Right ventricle myocardium inferior (tissue), 1 donor: ENCODE data around the gene CHST4. TPM values are rescaled to one million over a fixed set of nuclear protein-coding genes. Genes with fewer than 3 reads are reported as not detected.
"Not testable (repeated sequence)": the region's sequence is repeated elsewhere in the genome, so short reads cannot be mapped to it uniquely, and the experiment has no call there.

Experiments
- ATAC-seq: fragments of 200-7000 bp; cut with Tn5 transposase; one replicate; pipeline ENCODE4 v1.9.1; 2020; ENCODE audit warnings: mild to moderate bottlenecking, moderate library complexity
- DNase-seq: peaks from one replicate; pipeline ENCODE4 v3.0.0; 2021; ENCODE audit errors: missing footprints
- intact Hi-C: fragments of 100-400 bp; cut with DNase I; formaldehyde crosslinking; loops from one replicate; pipeline ENCODE4 v1.11.0; 2022
- long read RNA-seq: library from polyadenylated mRNA; unstranded; transcript quantifications from one replicate; pipeline ENCODE4 v2.0.0, GENCODE V29; 2021
- total RNA-seq: library from RNA; stranded (reverse); fragmentation: NEBNext Ultra II Directional; extraction: Animal tissue kit (Norgen Biotek cat#: 25700); gene quantifications from one replicate; pipeline ENCODE4 v1.2.1, GENCODE V29; 2021
- donor health status: DM: no; HTN: yes; CAD: no; lungs with severe emphysema.

CHST4 gene
- total RNA-seq = not detected
- long read RNA-seq = 0 reads

- DNase-seq (no peak), ATAC-seq (no peak)
- intact Hi-C loops = no loop called here
These were observed at the start of gene CHST4 for GRCh38 chr16:71526111-71526631. TSS of gene CHST4 (plus strand) at chr16:71526426. CDS start at chr16:71536678, 10,252 bp downstream.

- no peak for ATAC-seq
- DNase-seq = no peak
- intact Hi-C loops = no loop called here
These were observed 49.6 kb upstream of the CHST4 start for GRCh38 chr16:71476457-71477124.

- ATAC-seq (no peak), DNase-seq (no peak)
- intact Hi-C loops = no loop called here
These were observed 46.8 kb upstream of the CHST4 start for GRCh38 chr16:71479420-71479819.

DNA sequence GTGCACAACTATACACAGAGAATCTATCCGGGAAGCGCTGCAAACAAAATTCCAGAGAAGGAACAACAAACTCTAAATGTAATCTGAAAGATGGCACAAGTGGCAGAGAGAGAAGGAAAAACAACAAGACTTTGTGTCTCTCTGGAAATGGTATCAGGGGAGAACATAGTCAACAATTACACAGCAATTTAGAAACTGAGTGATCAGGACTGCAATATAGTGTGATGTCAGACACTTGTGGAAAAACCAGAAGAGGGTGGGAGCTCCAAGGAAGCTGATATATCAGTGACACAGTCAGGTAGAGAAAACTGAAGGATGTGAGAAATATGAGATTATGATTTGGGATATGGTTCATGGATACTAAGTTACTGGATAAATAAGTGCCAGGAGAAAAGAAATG, 45.3 kb upstream of the CHST4 start:
- DNase-seq (no peak), ATAC-seq (no peak)
- intact Hi-C loops = loop anchor here (10.0 kb wide), 1 partner anchor 196 kb away; the partner anchor contains the start of gene CMTR2

GRCh38 chr16:71482569-71482968, 43.7 kb upstream of the CHST4 start:
- DNase-seq (no peak), ATAC-seq (no peak)
- intact Hi-C loops = loop anchor here (10.0 kb wide), 1 partner anchor 198 kb away; the partner anchor contains the start of gene CMTR2

DNA sequence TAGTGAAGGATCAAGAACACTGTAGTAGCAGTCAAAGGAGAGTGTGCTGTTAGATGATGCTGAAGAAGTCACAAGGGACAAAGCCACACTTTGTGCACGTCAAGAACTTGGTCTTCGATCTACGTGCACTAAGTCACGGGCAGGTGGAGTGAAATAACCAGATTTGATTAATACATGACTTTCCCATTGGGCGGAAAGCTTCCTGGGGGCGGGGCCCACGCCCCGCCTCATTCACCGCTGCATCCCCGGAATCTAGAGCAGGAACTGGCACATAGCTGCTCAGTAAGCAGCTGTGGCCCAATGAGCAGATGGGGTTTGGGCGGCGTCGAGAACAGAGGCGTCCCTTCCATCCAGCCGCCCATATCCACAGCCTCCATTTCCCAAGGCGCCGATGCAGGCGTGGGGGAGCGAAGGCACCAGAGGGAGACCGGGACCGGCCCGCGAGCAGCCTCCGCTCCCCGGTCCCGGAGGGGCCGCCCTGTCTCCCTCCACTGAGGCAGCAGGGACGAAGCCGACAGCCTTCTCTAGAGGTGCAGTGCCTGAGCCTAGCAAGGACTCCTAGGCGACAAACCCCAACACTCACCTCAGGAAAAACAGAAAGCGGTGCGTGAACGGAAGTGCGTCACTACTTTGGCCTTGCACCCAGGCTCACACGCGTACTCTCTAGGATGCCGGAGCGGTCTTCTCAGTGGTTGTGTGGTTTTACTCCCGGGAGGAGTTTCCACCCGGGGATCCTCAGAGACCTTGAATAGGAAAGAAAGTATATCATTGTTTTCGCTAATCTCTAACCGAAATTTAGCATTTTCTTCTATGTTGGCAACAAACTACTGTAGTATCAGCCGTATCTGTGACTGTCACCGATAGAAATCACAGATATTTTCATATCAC, 42.0 kb upstream of the CHST4 start:
- peak; percentile 91 for DNase-seq
- intact Hi-C loops = loop anchor here (1.0 to 10.0 kb wide), 2 partner anchors 22 to 199 kb away; partner anchors contain the start of genes CMTR2 and ZNF23
- peak; percentile 96 for ATAC-seq

DNA sequence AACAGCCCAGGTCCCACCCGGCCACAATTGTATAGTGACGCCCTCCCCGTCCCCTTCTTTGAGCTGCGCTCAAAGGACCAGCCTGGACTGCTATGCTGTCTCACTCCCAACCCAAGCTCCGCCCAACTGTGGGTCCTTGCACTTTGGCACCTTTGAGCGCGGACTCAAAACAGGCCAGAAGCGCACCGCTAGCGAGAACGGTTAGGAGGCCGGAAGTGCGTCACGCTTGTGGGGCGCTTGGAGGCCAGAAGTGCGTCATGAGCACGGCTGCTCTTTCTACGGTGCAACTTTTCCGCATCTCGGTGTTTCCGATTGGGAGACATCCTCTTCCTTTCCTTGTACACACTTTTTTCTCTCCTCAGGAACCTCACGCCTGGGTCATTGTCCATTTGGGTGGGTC, 37.1 kb upstream of the CHST4 start, which contains the start of gene ZNF19:
Gene ZNF19, minus strand, starts transcription at position 203 of the 400 bp plus-strand sequence. CDS start 7,210 bp downstream, outside the sequence.
- DNase-seq (no peak), ATAC-seq (no peak)
- intact Hi-C loops = loop anchor here (10.0 kb wide), 1 partner anchor 204 kb away; the partner anchor contains the start of gene CMTR2

DNA sequence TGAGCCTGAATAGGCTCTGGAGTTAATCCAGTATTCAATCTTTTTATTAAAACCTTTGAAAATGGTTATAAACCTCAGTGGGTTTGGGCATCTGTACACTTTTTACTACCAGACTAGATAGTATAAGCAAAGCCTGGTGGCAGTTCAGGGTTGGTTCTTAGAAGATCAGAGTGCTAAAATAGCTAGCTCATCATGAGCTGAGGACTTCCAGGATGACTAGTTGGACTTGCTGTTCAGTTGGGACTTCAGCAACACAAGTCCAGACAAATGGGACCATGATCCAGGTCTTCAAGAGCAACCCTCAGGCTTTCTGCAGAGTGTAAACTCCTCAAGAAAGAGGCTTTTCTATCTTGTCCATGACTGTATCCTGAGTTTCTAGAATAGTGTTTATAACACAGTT, 35.9 kb upstream of the CHST4 start:
- intact Hi-C loops = no loop called here
- no peak for ATAC-seq
- DNase-seq = no peak

- ATAC-seq (no peak), DNase-seq (no peak)
- intact Hi-C loops = no loop called here
These were observed 35.2 kb upstream of the CHST4 start for GRCh38 chr16:71491054-71491453.

GRCh38 chr16:71492786-71493185, 33.4 kb upstream of the CHST4 start:
- DNase-seq = no peak
- intact Hi-C loops = no loop called here

GRCh38 chr16:71493213-71493612, 33.0 kb upstream of the CHST4 start:
- ATAC-seq (no peak), DNase-seq (no peak)
- intact Hi-C loops = no loop called here

More at GRCh38 chr16:71492786-71493185, 33.4 kb upstream of the CHST4 start:
- ATAC-seq = no peak

DNA sequence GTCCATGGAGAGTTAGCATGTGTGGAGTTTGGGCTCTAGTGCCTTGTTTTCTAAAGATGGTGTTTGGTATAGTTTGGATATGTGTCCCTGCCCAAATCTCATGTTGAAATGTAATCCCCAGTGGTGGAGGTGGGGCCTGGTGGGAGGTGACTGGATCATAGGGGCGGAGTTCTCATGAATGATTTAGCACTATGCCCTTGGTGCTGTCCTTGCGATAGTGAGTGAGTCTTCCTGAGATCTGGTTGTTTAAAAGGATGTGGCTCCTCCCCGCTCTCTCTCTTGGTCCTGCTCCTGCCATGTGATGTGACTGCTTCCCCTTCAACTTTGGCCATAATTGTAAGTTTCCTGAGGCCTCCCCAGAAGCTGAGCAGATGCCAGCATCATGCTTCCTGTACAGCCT, 28.2 kb upstream of the CHST4 start:
- ATAC-seq (no peak), DNase-seq (no peak)
- intact Hi-C loops = no loop called here

GRCh38 chr16:71499775-71500364, 26.4 kb upstream of the CHST4 start:
- ATAC-seq (peak; percentile 42), DNase-seq (no peak)
- intact Hi-C loops = loop anchor here (1.0 kb wide), 1 partner anchor 87 kb away; no protein-coding TSS in a partner anchor

- intact Hi-C loops = no loop called here
- DNase-seq (no peak), ATAC-seq (no peak)
These were observed 25.3 kb upstream of the CHST4 start for GRCh38 chr16:71500964-71501363.

DNA sequence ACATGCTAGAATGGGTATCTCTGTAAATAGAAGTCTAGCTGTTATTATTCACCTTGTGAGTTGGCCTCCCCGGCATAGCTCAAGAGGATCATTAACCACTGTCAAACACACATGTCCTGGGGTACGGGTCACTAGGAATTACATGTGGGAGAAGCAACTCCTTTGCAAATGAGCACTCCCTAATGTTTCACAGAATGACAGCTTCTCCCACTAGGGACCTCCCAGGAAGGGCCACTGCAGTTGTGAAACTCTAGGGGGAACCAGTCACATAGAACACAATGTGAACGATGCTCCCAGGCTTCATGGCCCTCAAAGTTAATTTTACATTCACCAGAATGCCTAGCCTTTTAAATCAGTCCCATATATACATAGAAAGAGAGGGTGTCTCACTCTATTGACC, 24.7 kb upstream of the CHST4 start:
- DNase-seq (no peak), ATAC-seq (no peak)
- intact Hi-C loops = no loop called here

DNA sequence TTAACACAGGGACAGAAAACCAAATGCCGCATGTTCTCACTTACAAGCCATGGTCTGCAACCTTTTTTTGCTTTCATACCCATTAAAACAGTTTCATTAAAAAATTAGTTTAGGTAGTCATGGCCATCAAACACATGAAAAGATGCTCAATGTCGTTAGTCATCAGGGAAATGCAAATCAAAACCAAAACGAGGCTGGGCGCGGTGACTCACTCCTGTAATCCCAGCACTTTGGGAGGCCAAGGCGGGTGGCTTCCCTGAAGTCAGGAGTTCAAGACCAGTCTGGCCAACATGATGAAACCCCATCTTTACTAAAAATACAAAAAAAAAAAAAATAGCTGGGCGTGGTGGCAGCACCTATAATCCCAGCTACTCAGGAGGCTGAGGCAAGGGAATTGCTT, 22.2 kb upstream of the CHST4 start:
- DNase-seq, intact Hi-C loops, ATAC-seq: not testable (repeated sequence)

DNA sequence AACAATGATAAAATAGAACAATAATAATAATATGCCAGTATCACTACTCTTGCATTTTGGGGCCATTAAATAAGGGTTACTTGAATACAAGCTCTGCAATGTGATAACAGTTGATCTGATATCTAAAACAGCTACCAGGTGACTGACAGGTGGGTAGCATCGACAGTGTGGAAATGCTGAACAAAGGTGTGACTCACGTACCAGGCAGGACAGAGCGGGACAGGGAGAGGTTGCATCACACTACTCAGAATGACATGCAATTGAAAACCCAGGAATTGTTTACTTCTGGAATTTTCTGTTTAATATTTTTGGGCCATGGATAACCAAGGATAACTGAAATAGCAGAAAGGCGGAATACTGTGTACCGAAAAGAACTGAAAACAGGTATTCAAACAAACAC, 21.3 kb upstream of the CHST4 start:
- DNase-seq (no peak), ATAC-seq (no peak)
- intact Hi-C loops = no loop called here

DNA sequence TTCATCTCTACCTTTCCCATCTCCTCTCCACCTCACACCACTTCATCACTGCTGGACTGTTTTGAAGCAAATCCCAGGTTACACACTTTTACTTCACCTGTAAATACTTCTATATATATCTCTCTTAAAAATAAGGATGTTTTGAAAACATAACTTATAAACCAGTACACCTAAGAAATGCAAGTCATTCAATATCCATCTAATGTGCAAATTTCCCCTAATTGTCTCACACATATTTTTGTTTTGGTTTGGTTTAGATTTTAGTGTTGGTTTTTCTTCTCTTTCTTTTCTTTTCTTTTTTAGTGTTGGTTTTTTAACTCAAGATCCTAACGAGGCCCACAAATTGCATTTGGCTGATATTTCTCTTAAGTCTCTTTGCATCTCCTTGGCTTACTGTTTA, 19.2 kb upstream of the CHST4 start:
- intact Hi-C loops = no loop called here
- no peak for ATAC-seq
- DNase-seq = no peak

DNA sequence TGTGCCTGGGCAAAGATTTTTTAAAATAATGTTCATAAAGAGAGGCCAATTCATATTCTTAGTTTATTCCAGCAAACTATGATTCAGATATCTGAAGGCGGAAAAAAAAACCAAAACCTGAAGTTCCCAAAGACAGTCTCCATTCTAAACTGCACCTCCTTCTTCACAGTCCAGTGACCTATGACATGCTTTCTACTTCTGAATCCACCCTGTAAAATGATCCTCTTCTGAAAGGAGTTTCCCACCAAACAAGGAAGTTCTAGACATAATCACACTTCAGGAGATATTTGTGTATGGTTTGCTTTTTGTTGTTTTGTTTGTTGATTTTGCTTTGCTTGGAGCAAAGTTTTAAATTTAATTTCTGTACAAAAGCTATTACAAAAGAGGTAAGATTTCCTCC, 12.9 kb upstream of the CHST4 start:
- ATAC-seq (no peak), DNase-seq (no peak)
- intact Hi-C loops = no loop called here
